Measurements from ENCODE around the gene ATXN7L3.

- TF ChIP-seq, protein P1, sequence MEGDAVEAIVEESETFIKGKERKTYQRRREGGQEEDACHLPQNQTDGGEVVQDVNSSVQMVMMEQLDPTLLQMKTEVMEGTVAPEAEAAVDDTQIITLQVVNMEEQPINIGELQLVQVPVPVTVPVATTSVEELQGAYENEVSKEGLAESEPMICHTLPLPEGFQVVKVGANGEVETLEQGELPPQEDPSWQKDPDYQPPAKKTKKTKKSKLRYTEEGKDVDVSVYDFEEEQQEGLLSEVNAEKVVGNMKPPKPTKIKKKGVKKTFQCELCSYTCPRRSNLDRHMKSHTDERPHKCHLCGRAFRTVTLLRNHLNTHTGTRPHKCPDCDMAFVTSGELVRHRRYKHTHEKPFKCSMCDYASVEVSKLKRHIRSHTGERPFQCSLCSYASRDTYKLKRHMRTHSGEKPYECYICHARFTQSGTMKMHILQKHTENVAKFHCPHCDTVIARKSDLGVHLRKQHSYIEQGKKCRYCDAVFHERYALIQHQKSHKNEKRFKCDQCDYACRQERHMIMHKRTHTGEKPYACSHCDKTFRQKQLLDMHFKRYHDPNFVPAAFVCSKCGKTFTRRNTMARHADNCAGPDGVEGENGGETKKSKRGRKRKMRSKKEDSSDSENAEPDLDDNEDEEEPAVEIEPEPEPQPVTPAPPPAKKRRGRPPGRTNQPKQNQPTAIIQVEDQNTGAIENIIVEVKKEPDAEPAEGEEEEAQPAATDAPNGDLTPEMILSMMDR (IDR thresholded peaks at IDR 0.05): no peak
- no peak for TF ChIP-seq POLR2A (IDR thresholded peaks at IDR 0.05)
These were observed 7.6 kb upstream of the ATXN7L3 start for GRCh38 chr17:44207319-44207718.

Data from prostate gland (tissue), 2 donors.